ENCODE data around the gene RASGRP4.
A peak's percentile ranks its signal among the peaks of the same experiment; 100 is the strongest.

The RASGRP4 gene

GRCh38 chr19:38445362-38445761 lies 19.3 kb upstream of the RASGRP4 start:
- no peak for DNase-seq

- DNase-seq: no peak
These were observed 18.0 kb upstream of the RASGRP4 start for GRCh38 chr19:38444026-38444425.

GRCh38 chr19:38443458-38443999 lies 17.5 kb upstream of the RASGRP4 start:
- no peak for DNase-seq

GRCh38 chr19:38442736-38443135 lies 16.7 kb upstream of the RASGRP4 start:
- DNase-seq: no peak

- DNase-seq: no peak
These were observed 15.8 kb upstream of the RASGRP4 start for GRCh38 chr19:38441657-38442348.

DNA sequence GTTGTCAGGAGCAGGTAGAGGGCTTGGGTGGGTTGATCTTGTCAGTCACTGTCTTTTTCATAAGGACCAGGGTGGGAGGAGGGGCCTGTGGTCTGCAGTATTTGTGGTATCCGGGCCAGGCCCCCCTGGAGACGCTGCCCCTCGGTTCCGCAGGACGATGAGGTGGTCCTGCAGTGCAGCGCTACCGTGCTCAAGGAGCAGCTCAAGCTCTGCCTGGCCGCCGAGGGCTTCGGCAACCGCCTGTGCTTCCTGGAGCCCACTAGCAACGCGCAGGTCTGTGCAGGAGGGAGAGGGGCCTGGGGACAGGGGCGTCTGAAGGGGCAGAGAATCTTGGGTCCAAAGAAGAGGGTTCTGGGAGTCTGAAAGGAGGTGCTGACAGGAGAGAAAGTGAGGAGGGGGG lies 14.6 kb upstream of the RASGRP4 start:
- no peak for DNase-seq

GRCh38 chr19:38437917-38438316 lies 11.9 kb upstream of the RASGRP4 start:
- DNase-seq: no peak

DNA sequence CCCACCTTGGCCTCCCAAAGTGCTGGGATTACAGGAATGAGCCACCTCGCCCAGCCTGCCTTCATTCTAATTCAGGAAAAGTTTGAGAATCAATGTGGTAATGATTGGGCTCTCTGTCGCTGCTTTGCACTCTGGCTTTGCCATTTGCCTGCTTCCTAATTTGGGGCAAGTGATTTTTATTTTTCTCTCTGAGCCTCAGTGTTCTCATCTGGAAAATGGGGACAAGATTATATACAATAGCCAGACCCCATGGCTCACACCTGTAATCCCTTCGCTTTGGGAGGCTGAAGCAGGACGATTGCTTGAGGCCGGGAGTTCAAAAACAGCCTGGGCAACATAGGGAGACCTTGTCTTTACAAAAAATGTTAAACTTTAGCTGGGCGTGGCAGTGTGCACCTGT lies 11.3 kb upstream of the RASGRP4 start:
- no peak for DNase-seq

GRCh38 chr19:38434549-38435051 lies 8.6 kb upstream of the RASGRP4 start:
- no peak for DNase-seq

DNA sequence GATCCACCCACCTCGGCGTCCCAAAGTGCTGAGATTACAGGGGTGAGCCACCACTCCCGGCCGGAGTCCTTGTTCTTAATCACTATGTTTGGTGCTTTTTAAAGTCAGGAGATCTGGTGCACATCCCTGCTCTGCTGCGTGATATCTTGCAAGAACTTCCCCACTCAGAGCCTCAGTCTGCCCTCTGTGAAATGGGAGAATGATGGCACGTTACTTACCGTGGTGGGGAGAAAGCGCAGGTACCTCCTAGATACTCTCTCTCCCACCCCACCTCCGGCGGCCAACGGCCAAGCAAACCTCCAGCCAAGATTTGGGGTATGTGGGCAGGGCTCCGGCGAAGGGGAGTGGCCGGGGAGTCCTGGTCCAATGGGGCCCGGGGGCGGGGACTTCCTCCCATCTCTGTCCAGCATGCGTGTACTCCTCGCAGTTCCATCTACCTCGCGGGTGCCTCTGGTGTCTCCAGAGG lies 7.3 kb upstream of the RASGRP4 start, which contains the start of gene RYR1:
RYR1 (plus strand) TSS at position 424 of the 466 bp plus-strand sequence. CDS start 139 bp downstream, outside the sequence.
- DNase-seq: peak; percentile 67

GRCh38 chr19:38430931-38431330 lies 4.9 kb upstream of the RASGRP4 start:
- DNase-seq: no peak

GRCh38 chr19:38429811-38430156 lies 3.8 kb upstream of the RASGRP4 start:
- no peak for DNase-seq

GRCh38 chr19:38429055-38429810 lies 3.2 kb upstream of the RASGRP4 start:
- peak; percentile 66 for DNase-seq

- peak; percentile 82 for DNase-seq
These were observed 1.1 kb upstream of the RASGRP4 start for GRCh38 chr19:38427035-38427677.

DNA sequence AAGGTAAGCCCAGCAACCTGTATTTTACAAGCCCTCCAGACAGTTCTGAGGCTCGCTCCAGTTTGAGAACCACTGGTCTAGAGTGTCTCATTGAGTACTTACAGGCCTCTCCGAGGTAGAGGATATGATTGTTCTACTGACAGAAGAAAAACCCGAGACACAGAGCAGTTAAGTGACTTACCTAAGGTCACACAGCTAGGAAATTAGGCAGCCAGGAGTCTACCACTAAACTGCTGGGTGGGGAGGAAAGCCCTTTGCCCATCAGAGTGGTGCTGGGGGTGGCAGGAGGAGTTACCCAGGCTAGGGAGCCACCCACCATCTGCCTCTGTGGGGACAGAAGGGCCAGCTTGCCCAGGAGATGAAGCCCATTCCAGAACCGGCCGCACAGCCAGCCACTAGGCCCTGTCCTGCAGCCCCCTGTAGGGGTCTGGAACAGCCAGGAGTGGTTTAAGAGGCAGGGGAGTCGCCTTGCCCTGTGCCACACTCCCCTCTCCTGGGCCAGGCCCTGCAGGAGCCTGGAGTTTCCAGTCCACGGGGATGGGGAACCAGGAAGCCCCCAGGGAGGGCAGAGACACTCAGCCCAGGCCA lies 703 bp downstream of the RASGRP4 start:
- no peak for DNase-seq

DNA sequence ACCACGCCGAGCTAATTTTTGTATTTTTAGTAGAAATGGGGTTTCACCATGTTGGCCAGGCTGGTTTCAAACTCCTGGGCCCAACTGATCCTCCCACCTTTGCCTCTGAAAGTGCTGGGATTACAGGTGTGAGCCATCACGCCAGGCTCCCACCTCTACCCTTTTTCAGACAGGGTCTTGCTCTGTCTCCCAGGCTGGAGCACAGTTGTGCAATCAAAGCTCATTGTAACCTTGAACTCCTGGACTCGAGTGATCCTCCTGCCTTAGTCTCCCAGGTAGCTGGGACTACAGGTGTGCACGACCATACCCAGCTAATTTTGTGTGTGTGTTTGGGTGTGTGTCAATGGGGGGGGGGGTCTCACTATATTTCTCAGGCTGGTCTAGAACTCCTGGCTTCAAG lies 1.7 kb downstream of the RASGRP4 start:
- no peak for DNase-seq

DNA sequence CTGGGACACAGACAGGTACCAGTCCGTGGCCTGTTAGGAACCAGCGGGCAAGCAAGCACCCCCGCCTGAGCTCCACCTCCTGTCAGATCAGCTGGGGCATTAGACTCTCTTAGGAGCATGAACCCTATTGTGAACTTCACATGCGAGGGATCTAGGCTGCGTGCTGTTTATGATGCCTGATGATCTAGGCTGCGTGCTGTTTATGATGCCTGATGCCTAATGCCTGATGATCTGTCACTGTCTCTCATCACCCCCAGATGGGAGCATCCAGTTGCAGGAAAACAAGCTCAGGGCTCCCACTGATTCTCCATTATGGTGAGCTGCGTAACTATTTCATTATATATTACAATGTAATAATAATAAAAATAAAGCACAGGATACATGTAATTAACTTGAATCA lies 3.6 kb downstream of the RASGRP4 start:
- DNase-seq: no peak

GRCh38 chr19:38421856-38422255 lies 4.2 kb downstream of the RASGRP4 start:
- no peak for DNase-seq

- DNase-seq: no peak
These were observed 5.1 kb downstream of the RASGRP4 start for GRCh38 chr19:38420935-38421334.

GRCh38 chr19:38417544-38418506 lies 8.2 kb downstream of the RASGRP4 start:
- peak; percentile 59 for DNase-seq

- DNase-seq: no peak
These were observed 8.9 kb downstream of the RASGRP4 start for GRCh38 chr19:38417146-38417543.

GRCh38 chr19:38413416-38413815 lies 12.6 kb downstream of the RASGRP4 start:
- no peak for DNase-seq
